ENCODE results near the gene C10orf67.

GRCh38 chr10:23173214-23174073, 171.2 kb downstream of the C10orf67 start:
- TF ChIP-seq POLR2A (IDR thresholded peaks at IDR 0.05; ENCODE audit: borderline replicate concordance, extremely low read depth, insufficient read depth, insufficient read length) (no peak), CTCF (IDR thresholded peaks at IDR 0.05 in 2 of 3, conservative IDR thresholded peaks at IDR 0.05 in 1 of 3; ENCODE audit: borderline replicate concordance in 1 of 3, insufficient read depth in 1 of 3, low read depth in 2 of 3, low read length in 2 of 3) (no peak), MAX (IDR thresholded peaks at IDR 0.05) (no peak), EZH2 (IDR thresholded peaks at IDR 0.05) (no peak), JUND (IDR thresholded peaks at IDR 0.05) (no peak), SIN3A (IDR thresholded peaks at IDR 0.05; ENCODE audit: low read depth) (no peak), RAD21 (IDR thresholded peaks at IDR 0.05; ENCODE audit: low read depth) (no peak), ATF3 (IDR thresholded peaks at IDR 0.05) (no peak), YY1 (IDR thresholded peaks at IDR 0.05; ENCODE audit: extremely low read depth, insufficient replicate concordance, low read depth, low read length) (no peak), CEBPB (IDR thresholded peaks at IDR 0.05; ENCODE audit: low read depth) (no peak), ZNF274 (IDR thresholded peaks at IDR 0.05; ENCODE audit: low read depth, low read length) (no peak), POLR2AphosphoS5 (IDR thresholded peaks at IDR 0.05; ENCODE audit: low read depth, low read length) (no peak)
- TF ChIP-seq, protein P1, sequence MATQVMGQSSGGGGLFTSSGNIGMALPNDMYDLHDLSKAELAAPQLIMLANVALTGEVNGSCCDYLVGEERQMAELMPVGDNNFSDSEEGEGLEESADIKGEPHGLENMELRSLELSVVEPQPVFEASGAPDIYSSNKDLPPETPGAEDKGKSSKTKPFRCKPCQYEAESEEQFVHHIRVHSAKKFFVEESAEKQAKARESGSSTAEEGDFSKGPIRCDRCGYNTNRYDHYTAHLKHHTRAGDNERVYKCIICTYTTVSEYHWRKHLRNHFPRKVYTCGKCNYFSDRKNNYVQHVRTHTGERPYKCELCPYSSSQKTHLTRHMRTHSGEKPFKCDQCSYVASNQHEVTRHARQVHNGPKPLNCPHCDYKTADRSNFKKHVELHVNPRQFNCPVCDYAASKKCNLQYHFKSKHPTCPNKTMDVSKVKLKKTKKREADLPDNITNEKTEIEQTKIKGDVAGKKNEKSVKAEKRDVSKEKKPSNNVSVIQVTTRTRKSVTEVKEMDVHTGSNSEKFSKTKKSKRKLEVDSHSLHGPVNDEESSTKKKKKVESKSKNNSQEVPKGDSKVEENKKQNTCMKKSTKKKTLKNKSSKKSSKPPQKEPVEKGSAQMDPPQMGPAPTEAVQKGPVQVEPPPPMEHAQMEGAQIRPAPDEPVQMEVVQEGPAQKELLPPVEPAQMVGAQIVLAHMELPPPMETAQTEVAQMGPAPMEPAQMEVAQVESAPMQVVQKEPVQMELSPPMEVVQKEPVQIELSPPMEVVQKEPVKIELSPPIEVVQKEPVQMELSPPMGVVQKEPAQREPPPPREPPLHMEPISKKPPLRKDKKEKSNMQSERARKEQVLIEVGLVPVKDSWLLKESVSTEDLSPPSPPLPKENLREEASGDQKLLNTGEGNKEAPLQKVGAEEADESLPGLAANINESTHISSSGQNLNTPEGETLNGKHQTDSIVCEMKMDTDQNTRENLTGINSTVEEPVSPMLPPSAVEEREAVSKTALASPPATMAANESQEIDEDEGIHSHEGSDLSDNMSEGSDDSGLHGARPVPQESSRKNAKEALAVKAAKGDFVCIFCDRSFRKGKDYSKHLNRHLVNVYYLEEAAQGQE (IDR thresholded peaks at IDR 0.05; ENCODE audit: low read depth) = no peak

Measured in HCT116 (cell line).